Fibroblast of lung (primary cell): ENCODE measurements around the gene TMEM94. TPM values are rescaled to one million over a fixed set of nuclear protein-coding genes. Genes with fewer than 3 reads are reported as not detected.
A peak's percentile ranks its signal among the peaks of the same experiment; 100 is the strongest.

Experiments used
- DNase-seq, 2 donors: peaks; one replicate each; pipeline versions ENCODE4 v3.0.0 to v3.0.0-alpha.2; 2010; ENCODE audit warnings: low read depth in 2 of 2
- H2AFZ ChIP-seq: 2 replicates; pipeline ENCODE4 v1.5.1; 2012; ENCODE audit warnings: low read length, control low read depth, inconsistent platforms
- H3K27ac ChIP-seq: 2 replicates; pipeline ENCODE4 v1.5.1; 2011; ENCODE audit warnings: low read length, control low read depth; ENCODE audit not compliant: insufficient read depth
- H3K27me3 ChIP-seq: 2 replicates; pipeline ENCODE4 v1.5.1; 2011; ENCODE audit warnings: mild to moderate bottlenecking, low read length; ENCODE audit not compliant: control insufficient read depth, insufficient read depth
- H3K36me3 ChIP-seq: 2 replicates; pipeline ENCODE4 v1.5.1; 2011; ENCODE audit warnings: low read length; ENCODE audit not compliant: control insufficient read depth, insufficient read depth
- H3K4me1 ChIP-seq: 2 replicates; pipeline ENCODE4 v1.5.1; 2011; ENCODE audit warnings: low read length; ENCODE audit not compliant: control insufficient read depth, insufficient read depth; ENCODE audit errors: extremely low read depth
- H3K4me2 ChIP-seq: 2 replicates; pipeline ENCODE4 v1.5.1; 2011; ENCODE audit warnings: low read length, control low read depth; ENCODE audit not compliant: insufficient read depth; ENCODE audit errors: extremely low read depth
- H3K4me3 ChIP-seq, 4 experiments: fragments of 200-600 bp in 1 of 4; sonication (generic) in 1 of 4; replicated peaks in 1 of 4; 2 replicates each; pipeline ENCODE4 v1.5.1; 2011 to 2016; ENCODE audit warnings: low read length in 4 of 4, low read depth in 3 of 4, mild to moderate bottlenecking in 3 of 4, control low read depth in 2 of 4, inconsistent platforms in 1 of 4, mixed read lengths in 1 of 4; ENCODE audit not compliant: insufficient read depth in 1 of 4; ENCODE audit errors: control extremely low read depth in 1 of 4
- H3K79me2 ChIP-seq: 2 replicates; pipeline ENCODE4 v1.5.1; 2012; ENCODE audit warnings: mild to moderate bottlenecking, low read length, inconsistent platforms; ENCODE audit not compliant: control insufficient read depth, insufficient read depth
- H3K9ac ChIP-seq: 2 replicates; pipeline ENCODE4 v1.5.1; 2011; ENCODE audit warnings: mild to moderate bottlenecking, low read length, control low read depth; ENCODE audit not compliant: insufficient read depth
- H3K9me3 ChIP-seq: 2 replicates; pipeline ENCODE4 v1.5.1; 2012; ENCODE audit warnings: low read depth, low read length; ENCODE audit not compliant: control insufficient read depth, insufficient read depth
- H4K20me1 ChIP-seq: 2 replicates; pipeline ENCODE4 v1.5.1; 2011; ENCODE audit warnings: low read length; ENCODE audit not compliant: control insufficient read depth, insufficient read depth; ENCODE audit errors: extremely low read depth
- EZH2 ChIP-seq: IDR thresholded peaks from 2 replicates; pipeline ENCODE4 v1.5.1; 2012; ENCODE audit warnings: low read length, control low read depth, mild to moderate bottlenecking; ENCODE audit errors: missing control alignments
- polyA minus RNA-seq: library from RNA; depleted of rRNA, polyadenylated mRNA; stranded (reverse); fragments of >200 nt; gene quantifications from 2 replicates; pipeline ENCODE4 v1.2.3, GENCODE V29; 2011; ENCODE audit warnings: low replicate concordance
- polyA plus RNA-seq, 2 donors: library from polyadenylated mRNA; depleted of rRNA in 1 of 2; stranded (reverse) in 1 of 2; unstranded in 1 of 2; fragments of >200 nt; gene quantifications; 2 replicates each; pipeline ENCODE4 v1.2.1, GENCODE V29; 2011 to 2012; ENCODE audit warnings: missing spikeins in 1 of 2
- total RNA-seq: library from RNA; depleted of rRNA; stranded (reverse); fragments of >200 nt; gene quantifications from 2 replicates; pipeline ENCODE4 v1.2.1, GENCODE V29; 2014
- TF ChIP-seq, protein P1 (sequence below), 2 donors: IDR thresholded peaks in 1 of 2; conservative IDR thresholded peaks in 1 of 2; 1 replicate in 1 of 2; 2 replicates in 1 of 2; pipeline ENCODE4 v1.5.1; 2011 to 2012; ENCODE audit warnings: low read length in 2 of 2, control low read depth in 1 of 2, inconsistent platforms in 1 of 2, low read depth in 1 of 2, mild to moderate bottlenecking in 1 of 2

Gene TMEM94
- total RNA-seq (19.8 and 35.0 TPM in 2 replicates), polyA plus RNA-seq (18.3 and 25.2 TPM in 2 replicates), polyA minus RNA-seq (90.2 and 139 TPM in 2 replicates)
- polyA plus RNA-seq (2012), result 24.9 and 29.9 TPM in 2 replicates

DNA sequence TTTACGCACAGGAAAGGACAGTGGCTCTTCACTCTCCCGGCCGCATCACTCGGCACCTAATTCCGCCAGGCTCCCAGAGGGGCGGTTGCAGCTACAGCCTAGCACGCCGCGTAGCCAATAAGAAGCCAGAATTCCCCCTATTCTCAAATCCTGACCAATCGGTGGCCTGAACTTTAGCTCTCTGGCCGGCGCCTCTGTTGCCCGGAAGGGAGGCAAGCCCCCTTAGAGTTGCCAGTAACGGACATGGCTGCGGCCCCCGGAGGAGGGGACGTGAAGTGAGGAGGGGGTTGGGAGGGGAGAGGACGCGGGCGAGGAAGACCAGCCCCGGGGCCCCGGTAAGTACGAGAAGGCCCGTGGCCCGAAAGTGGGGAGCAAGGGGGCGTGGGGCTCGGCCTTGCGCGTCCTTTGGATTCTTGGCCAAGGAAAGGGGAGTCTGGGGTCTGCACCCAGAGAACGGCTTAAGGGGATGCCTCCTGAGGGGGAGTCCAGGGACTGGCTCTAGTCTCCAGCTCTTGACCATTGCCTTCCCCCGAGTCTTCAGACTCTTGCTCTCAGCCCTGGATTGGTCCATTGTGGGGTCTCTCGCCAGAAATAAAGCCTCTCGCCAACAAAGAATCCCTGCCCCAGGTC is at the start of gene TMEM94:
Gene TMEM94 (plus strand): TSS at position 219 of the 630 bp plus-strand sequence. CDS start 15,271 bp downstream, outside the sequence.
- H3K4me2 ChIP-seq, result peak within 1 kb of the TSS; percentile 86

DNA sequence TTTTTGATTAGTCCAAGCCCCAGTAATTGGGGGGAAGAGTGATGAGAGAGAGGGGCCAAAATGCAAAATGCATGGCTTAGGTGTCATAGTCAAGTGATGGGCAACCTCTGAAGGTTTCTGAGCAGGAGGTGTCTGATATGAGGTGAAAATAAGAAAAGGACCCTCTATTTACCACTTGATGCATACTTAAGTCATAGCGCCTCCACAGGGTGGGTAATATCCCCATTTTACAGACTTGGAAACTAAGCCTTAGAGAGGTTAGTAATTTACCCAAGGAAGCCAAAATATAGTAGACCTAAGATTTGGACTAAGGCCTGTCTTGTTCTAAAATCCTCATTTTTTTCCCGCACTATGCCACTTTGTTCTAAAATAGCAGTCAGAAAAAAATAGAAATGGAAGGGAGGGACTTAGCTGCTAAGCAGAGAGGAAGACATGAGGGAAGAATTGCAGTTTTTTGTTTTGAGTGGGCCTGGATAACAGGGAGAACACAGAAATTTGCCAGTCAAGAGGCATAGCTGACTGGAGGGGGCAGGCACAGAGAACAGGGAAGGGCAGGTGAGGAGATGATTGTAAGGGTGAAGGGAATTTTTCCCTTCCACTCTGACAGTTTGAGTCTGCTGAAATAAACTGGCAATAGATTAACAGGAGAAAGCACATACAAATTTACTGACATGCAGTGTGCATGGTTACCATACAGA is 48.6 kb upstream of the TMEM94 start:
- no peak overlapping the region for H3K4me3 ChIP-seq
- peaks cover 5% of the 10 kb centered on the region for H3K4me1 ChIP-seq
- no peak for TF ChIP-seq EZH2
- TF ChIP-seq, protein P1, sequence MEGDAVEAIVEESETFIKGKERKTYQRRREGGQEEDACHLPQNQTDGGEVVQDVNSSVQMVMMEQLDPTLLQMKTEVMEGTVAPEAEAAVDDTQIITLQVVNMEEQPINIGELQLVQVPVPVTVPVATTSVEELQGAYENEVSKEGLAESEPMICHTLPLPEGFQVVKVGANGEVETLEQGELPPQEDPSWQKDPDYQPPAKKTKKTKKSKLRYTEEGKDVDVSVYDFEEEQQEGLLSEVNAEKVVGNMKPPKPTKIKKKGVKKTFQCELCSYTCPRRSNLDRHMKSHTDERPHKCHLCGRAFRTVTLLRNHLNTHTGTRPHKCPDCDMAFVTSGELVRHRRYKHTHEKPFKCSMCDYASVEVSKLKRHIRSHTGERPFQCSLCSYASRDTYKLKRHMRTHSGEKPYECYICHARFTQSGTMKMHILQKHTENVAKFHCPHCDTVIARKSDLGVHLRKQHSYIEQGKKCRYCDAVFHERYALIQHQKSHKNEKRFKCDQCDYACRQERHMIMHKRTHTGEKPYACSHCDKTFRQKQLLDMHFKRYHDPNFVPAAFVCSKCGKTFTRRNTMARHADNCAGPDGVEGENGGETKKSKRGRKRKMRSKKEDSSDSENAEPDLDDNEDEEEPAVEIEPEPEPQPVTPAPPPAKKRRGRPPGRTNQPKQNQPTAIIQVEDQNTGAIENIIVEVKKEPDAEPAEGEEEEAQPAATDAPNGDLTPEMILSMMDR (conservative IDR thresholded peaks at IDR 0.05 in 1 of 2, IDR thresholded peaks at IDR 0.05 in 1 of 2; ENCODE audit: low read depth in 1 of 2, low read length in 2 of 2), result no peak
- no peaks in the 10 kb centered on the region for H3K27me3 ChIP-seq
- H3K9me3 ChIP-seq, result no peaks in the 10 kb centered on the region
- peaks cover 24% of the 10 kb centered on the region for H3K79me2 ChIP-seq
- H3K27ac ChIP-seq, result no peak overlapping the region
- no peaks in the 10 kb centered on the region for H4K20me1 ChIP-seq
- no peak overlapping the region for H3K9ac ChIP-seq
- H3K36me3 ChIP-seq, result no peaks in the 10 kb centered on the region
- H2AFZ ChIP-seq, result no peak overlapping the region
- no peak overlapping the region for H3K4me2 ChIP-seq
- no peak for DNase-seq

More for the DNA sequence above, at the start of gene TMEM94:
- no peaks in the 10 kb centered on the region for H4K20me1 ChIP-seq
- H2AFZ ChIP-seq, result peak within 1 kb of the TSS; percentile 86
- peaks cover 3% of the 10 kb centered on the region for H3K79me2 ChIP-seq
- H3K27me3 ChIP-seq, result no peaks in the 10 kb centered on the region
- H3K4me3 ChIP-seq, result peak within 1 kb of the TSS; percentile 87 to 99 (median 97)
- H3K9me3 ChIP-seq, result no peaks in the 10 kb centered on the region
- H3K9ac ChIP-seq, result peak within 1 kb of the TSS; percentile 89
- H3K4me1 ChIP-seq, result no peaks in the 10 kb centered on the region
- H3K27ac ChIP-seq, result peak within 1 kb of the TSS; percentile 89
- DNase-seq, result peak; percentile 96 to 98
- TF ChIP-seq, protein P1 (conservative IDR thresholded peaks at IDR 0.05 in 1 of 2, IDR thresholded peaks at IDR 0.05 in 1 of 2; ENCODE audit: low read depth in 1 of 2, low read length in 2 of 2), result no peak
- no peak for TF ChIP-seq EZH2
- no peaks in the 10 kb centered on the region for H3K36me3 ChIP-seq

DNA sequence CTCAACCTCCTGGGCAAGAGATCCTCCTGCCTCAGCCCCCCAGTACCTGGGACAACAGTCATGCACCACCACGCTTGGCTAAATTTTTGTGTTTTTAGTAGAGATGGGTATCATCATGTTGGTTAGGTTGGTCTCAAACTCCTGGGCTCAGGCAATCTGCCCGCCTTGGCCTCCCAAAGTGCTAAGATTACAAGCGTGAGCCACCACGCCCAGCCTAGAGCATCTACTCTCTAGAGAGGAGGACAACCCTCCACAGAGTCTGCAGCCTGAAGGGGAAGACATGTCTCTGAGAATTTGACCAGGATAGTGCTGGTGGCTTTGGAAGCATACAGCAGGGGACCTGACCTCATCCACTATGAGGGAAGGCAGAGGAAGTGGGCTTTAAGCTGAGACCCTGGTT is 46.3 kb upstream of the TMEM94 start:
- H3K9ac ChIP-seq, result no peak overlapping the region
- H3K27ac ChIP-seq, result no peak overlapping the region
- no peak overlapping the region for H3K4me2 ChIP-seq
- no peaks in the 10 kb centered on the region for H3K36me3 ChIP-seq
- DNase-seq, result no peak
- no peak overlapping the region for H2AFZ ChIP-seq
- H3K9me3 ChIP-seq, result no peaks in the 10 kb centered on the region
- peaks cover 5% of the 10 kb centered on the region for H3K4me1 ChIP-seq
- peaks cover 3% of the 10 kb centered on the region for H3K79me2 ChIP-seq
- no peaks in the 10 kb centered on the region for H4K20me1 ChIP-seq
- H3K27me3 ChIP-seq, result peaks cover 9% of the 10 kb centered on the region
- no peak overlapping the region for H3K4me3 ChIP-seq
- no peak for TF ChIP-seq EZH2
- TF ChIP-seq, protein P1 (conservative IDR thresholded peaks at IDR 0.05 in 1 of 2, IDR thresholded peaks at IDR 0.05 in 1 of 2; ENCODE audit: low read depth in 1 of 2, low read length in 2 of 2), result no peak
